ENCODE results near the gene PCNX2.

PCNX2 gene

DNA sequence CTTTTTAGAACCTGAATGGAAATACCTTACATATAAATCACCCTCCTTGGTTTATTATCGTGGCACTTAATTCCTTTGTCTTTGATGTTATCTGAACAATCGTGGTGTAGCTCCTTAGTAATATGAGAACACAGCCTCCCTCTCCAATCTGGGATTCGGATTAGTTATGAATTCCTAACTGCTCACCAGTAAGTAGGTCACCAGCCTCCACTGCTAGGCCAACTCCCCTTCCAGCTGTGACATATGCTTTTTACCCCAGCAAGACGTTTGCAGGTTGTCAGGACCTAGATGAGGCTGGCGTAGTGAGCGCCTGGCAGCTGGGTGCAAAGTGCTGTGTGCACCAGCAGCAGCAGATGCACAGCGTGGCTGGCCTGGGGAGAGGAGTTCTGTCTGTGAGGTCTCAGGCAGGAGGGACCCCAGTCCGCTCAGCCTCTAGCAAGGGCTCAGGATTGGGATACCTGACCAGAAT is 306.9 kb downstream of the PCNX2 start:
- Histone ChIP-seq H3K9me2 (replicated peaks; ENCODE audit: insufficient read depth, low read length) (no peaks in the 10 kb centered on the region), H3K27ac (ENCODE audit: low read depth, low read length) (no peak overlapping the region), H3F3A (ENCODE audit: insufficient read depth) (no peaks in the 10 kb centered on the region), H3K27me3 (ENCODE audit: low read length) (no peaks in the 10 kb centered on the region), H3K9ac (ENCODE audit: low read length) (no peak overlapping the region), H3K79me2 (ENCODE audit: insufficient read depth, low read length) (no peaks in the 10 kb centered on the region), H3K9me3 (ENCODE audit: insufficient read depth, low read length) (peaks cover 5% of the 10 kb centered on the region; the same call in 1 of the 2 replicates), H3K4me3 (ENCODE audit: insufficient read depth, low read length, poor library complexity, severe bottlenecking) (no peak overlapping the region), H3K4me2 (ENCODE audit: low read depth, low read length, poor library complexity, severe bottlenecking) (no peak overlapping the region), H3K36me3 (ENCODE audit: low read length) (no peaks in the 10 kb centered on the region), H2AFZ (ENCODE audit: low read depth, low read length, severe bottlenecking) (no peak overlapping the region), H4K20me1 (ENCODE audit: low read depth, low read length) (no peaks in the 10 kb centered on the region)
- TF ChIP-seq EZH2phosphoT487 (conservative IDR thresholded peaks at IDR 0.05; ENCODE audit: low read length), result no peak
- TF ChIP-seq, protein P1, sequence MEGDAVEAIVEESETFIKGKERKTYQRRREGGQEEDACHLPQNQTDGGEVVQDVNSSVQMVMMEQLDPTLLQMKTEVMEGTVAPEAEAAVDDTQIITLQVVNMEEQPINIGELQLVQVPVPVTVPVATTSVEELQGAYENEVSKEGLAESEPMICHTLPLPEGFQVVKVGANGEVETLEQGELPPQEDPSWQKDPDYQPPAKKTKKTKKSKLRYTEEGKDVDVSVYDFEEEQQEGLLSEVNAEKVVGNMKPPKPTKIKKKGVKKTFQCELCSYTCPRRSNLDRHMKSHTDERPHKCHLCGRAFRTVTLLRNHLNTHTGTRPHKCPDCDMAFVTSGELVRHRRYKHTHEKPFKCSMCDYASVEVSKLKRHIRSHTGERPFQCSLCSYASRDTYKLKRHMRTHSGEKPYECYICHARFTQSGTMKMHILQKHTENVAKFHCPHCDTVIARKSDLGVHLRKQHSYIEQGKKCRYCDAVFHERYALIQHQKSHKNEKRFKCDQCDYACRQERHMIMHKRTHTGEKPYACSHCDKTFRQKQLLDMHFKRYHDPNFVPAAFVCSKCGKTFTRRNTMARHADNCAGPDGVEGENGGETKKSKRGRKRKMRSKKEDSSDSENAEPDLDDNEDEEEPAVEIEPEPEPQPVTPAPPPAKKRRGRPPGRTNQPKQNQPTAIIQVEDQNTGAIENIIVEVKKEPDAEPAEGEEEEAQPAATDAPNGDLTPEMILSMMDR (IDR thresholded peaks at IDR 0.05; ENCODE audit: insufficient read depth, low read length, poor library complexity, severe bottlenecking), result no peak

DNA sequence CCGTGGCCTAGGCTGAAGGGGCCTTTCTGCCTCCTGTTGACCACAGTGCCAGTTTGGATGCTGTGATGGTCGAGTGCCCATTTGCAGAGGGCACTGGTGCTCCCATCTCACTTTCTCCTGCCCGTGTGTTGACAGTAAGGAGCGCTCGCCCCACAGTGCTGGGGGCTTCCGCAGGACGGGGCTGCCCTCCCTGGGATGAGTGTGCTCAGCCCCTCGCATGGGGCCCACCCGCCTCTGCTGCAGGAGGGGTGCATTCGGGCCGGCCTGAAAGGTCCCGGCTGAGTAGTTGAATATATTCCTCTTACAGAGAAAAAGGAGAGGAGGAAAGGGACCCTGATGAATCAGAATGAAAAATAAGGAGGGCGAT is 307.8 kb downstream of the PCNX2 start:
- no peaks in the 10 kb centered on the region for H4K20me1 ChIP-seq (ENCODE audit: low read depth, low read length)
- no peaks in the 10 kb centered on the region for H3K9me2 ChIP-seq (replicated peaks; ENCODE audit: insufficient read depth, low read length)
- no peaks in the 10 kb centered on the region for H3K79me2 ChIP-seq (ENCODE audit: insufficient read depth, low read length)
- no peak overlapping the region for H3K27ac ChIP-seq (ENCODE audit: low read depth, low read length)
- H3K4me3 ChIP-seq (ENCODE audit: insufficient read depth, low read length, poor library complexity, severe bottlenecking), result no peak overlapping the region
- no peaks in the 10 kb centered on the region for H3K27me3 ChIP-seq (ENCODE audit: low read length)
- no peak overlapping the region for H3K9ac ChIP-seq (ENCODE audit: low read length)
- TF ChIP-seq, protein P1 (IDR thresholded peaks at IDR 0.05; ENCODE audit: insufficient read depth, low read length, poor library complexity, severe bottlenecking), result no peak
- TF ChIP-seq EZH2phosphoT487 (conservative IDR thresholded peaks at IDR 0.05; ENCODE audit: low read length), result no peak
- H3K9me3 ChIP-seq (ENCODE audit: insufficient read depth, low read length), result no peaks in the 10 kb centered on the region
- H3K36me3 ChIP-seq (ENCODE audit: low read length), result no peaks in the 10 kb centered on the region
- no peak overlapping the region for H2AFZ ChIP-seq (ENCODE audit: low read depth, low read length, severe bottlenecking)
- no peaks in the 10 kb centered on the region for H3F3A ChIP-seq (ENCODE audit: insufficient read depth)
- no peak overlapping the region for H3K4me2 ChIP-seq (ENCODE audit: low read depth, low read length, poor library complexity, severe bottlenecking)

DNA sequence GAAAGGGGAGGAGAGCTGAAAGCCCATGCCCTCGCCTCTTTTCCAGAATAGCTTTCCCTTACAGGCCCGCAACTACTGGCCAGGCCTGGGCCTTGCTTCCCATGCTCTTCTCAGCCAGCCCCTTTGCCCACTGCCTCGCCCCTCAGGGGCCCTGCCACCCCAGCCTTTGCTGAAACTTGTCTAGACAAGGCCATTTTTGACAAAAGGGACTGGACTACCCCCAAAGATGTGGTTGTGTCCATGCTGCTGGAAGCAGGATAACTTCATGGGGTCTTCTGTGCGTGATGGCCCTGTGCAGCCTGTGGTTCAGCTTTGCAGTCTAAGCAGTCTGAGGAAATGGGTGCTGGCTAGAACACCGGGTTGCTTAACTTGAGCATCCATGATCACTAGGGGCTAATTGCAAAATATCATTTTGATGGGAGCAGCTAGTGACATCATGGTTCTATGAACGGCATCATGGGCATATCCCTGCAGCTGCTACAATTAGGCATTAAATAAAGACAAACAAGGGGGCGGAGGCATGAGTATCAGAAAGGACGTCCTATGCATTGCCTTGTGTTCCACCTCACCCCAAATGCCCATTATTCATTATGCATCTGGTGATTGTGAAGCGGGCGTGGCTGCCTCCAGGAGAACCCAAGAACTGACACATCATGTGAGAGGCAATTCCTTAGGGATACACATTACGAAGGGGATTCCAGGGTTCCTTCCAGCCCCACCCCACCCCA is 308.3 kb downstream of the PCNX2 start:
- H3K79me2 ChIP-seq (ENCODE audit: insufficient read depth, low read length), result no peaks in the 10 kb centered on the region
- no peaks in the 10 kb centered on the region for H4K20me1 ChIP-seq (ENCODE audit: low read depth, low read length)
- H3K9me2 ChIP-seq (replicated peaks; ENCODE audit: insufficient read depth, low read length), result no peaks in the 10 kb centered on the region
- no peak overlapping the region for H3K27ac ChIP-seq (ENCODE audit: low read depth, low read length)
- H3F3A ChIP-seq (ENCODE audit: insufficient read depth), result no peaks in the 10 kb centered on the region
- no peaks in the 10 kb centered on the region for H3K36me3 ChIP-seq (ENCODE audit: low read length)
- TF ChIP-seq, protein P1 (IDR thresholded peaks at IDR 0.05; ENCODE audit: insufficient read depth, low read length, poor library complexity, severe bottlenecking), result no peak
- TF ChIP-seq EZH2phosphoT487 (conservative IDR thresholded peaks at IDR 0.05; ENCODE audit: low read length), result no peak
- H3K9me3 ChIP-seq (ENCODE audit: insufficient read depth, low read length), result no peaks in the 10 kb centered on the region
- no peak overlapping the region for H3K9ac ChIP-seq (ENCODE audit: low read length)
- no peak overlapping the region for H3K4me3 ChIP-seq (ENCODE audit: insufficient read depth, low read length, poor library complexity, severe bottlenecking)
- H2AFZ ChIP-seq (ENCODE audit: low read depth, low read length, severe bottlenecking), result no peak overlapping the region
- H3K27me3 ChIP-seq (ENCODE audit: low read length), result no peaks in the 10 kb centered on the region
- no peak overlapping the region for H3K4me2 ChIP-seq (ENCODE audit: low read depth, low read length, poor library complexity, severe bottlenecking)
